Measurements from ENCODE around the gene PAXIP1.

Gene PAXIP1

GRCh38 chr7:154984601-154985188 is 18.2 kb downstream of the PAXIP1 start (continued):
- TF ChIP-seq ZNF530 (tag by site-specific recombination; IDR thresholded peaks at IDR 0.05; ENCODE audit: low read depth): no peak
- TF ChIP-seq ZSCAN4 (tag by site-specific recombination; IDR thresholded peaks at IDR 0.05): no peak
- TF ChIP-seq SALL2 (tag by site-specific recombination; IDR thresholded peaks at IDR 0.05; ENCODE audit: borderline replicate concordance): no peak

- no peak overlapping the region for H3K4me3 ChIP-seq (ENCODE audit: low read depth, low read length)
- no peaks in the 10 kb centered on the region for H3K9me3 ChIP-seq (ENCODE audit: control insufficient read depth, insufficient read depth, low read depth, low read length)
- TF ChIP-seq ZNF626 (tag by site-specific recombination; IDR thresholded peaks at IDR 0.05) (no peak), EGR2 (tag by site-specific recombination; IDR thresholded peaks at IDR 0.05; ENCODE audit: low read depth) (no peak)
- ChIA-PET POLR2A (no interaction called here), CTCF (interaction anchor here (0.6 to 1.4 kb wide), 4 partner anchors 25 to 367 kb away, joined by 3 to 7 read pairs (median 3); no protein-coding TSS in a partner anchor)
- no peaks in the 10 kb centered on the region for H3K4me1 ChIP-seq (ENCODE audit: control insufficient read depth, insufficient read depth, low read length)
- peaks cover 24 to 70% of the 10 kb centered on the region in 2 experiments for H3K36me3 ChIP-seq (ENCODE audit: control insufficient read depth in 2 of 2, insufficient read depth in 1 of 2, low read length in 2 of 2)
- H3K27ac ChIP-seq (ENCODE audit: extremely low read depth, low read depth, low read length): no peak overlapping the region
Observed at GRCh38 chr7:154978017-154978416, 24.9 kb downstream of the PAXIP1 start.

- Histone ChIP-seq H3K9me3 (ENCODE audit: control insufficient read depth, insufficient read depth, low read depth, low read length) (no peaks in the 10 kb centered on the region), H3K27ac (ENCODE audit: extremely low read depth, low read depth, low read length) (no peak overlapping the region), H3K36me3 (ENCODE audit: control insufficient read depth in 2 of 2, insufficient read depth in 1 of 2, low read length in 2 of 2) (peaks cover 22 to 73% of the 10 kb centered on the region in 2 experiments), H3K4me3 (ENCODE audit: low read depth, low read length) (no peak overlapping the region), H3K4me1 (ENCODE audit: control insufficient read depth, insufficient read depth, low read length) (no peaks in the 10 kb centered on the region)
- POLR2A ChIA-PET: interaction anchor here (1.0 to 2.3 kb wide), 2 partner anchors 15 to 26 kb away, joined by 4 to 7 read pairs; partner anchors contain the start of gene PAXIP1
- TF ChIP-seq ZNF664 (tag by site-specific recombination; IDR thresholded peaks at IDR 0.05) (no peak), BCL11B (tag by site-specific recombination; IDR thresholded peaks at IDR 0.05; ENCODE audit: low read depth) (no peak), ZNF571 (tag by site-specific recombination; IDR thresholded peaks at IDR 0.05) (no peak), PRDM10 (tag by site-specific recombination; IDR thresholded peaks at IDR 0.05) (no peak), ELK4 (IDR thresholded peaks at IDR 0.05; ENCODE audit: borderline replicate concordance, low read depth, low read length) (no peak), PRDM4 (tag by site-specific recombination; IDR thresholded peaks at IDR 0.05) (no peak), ZNF398 (tag by site-specific recombination; IDR thresholded peaks at IDR 0.05) (no peak), ZNF211 (tag by site-specific recombination; IDR thresholded peaks at IDR 0.05; ENCODE audit: low read depth) (no peak), KLF10 (tag by site-specific recombination; IDR thresholded peaks at IDR 0.05) (no peak)
- CTCF ChIA-PET: interaction anchor here (1.2 to 1.4 kb wide), 3 partner anchors 24 to 368 kb away, joined by 3 to 10 read pairs (median 7); no protein-coding TSS in a partner anchor
Observed at GRCh38 chr7:154977250-154977649, 25.7 kb downstream of the PAXIP1 start.
